Adrenal gland (tissue), 5 donors: ENCODE measurements around the gene HACD3.

ENCODE experiments used
- POLR2A ChIP-seq, 2 donors: fragments of 450-650 bp; IDR thresholded peaks; one replicate each; pipeline ENCODE4 v1.6.1; 2017; ENCODE audit warnings: antibody characterized with exemption in 2 of 2, mild to moderate bottlenecking in 2 of 2, moderate library complexity in 1 of 2
- TF ChIP-seq, protein P1 (sequence below), 6 experiments: fragments of 450-650 bp in 4 of 6; fragments of 200-600 bp in 2 of 6; sonication (generic) in 1 of 6; IDR thresholded peaks; 1 replicate in 5 of 6; 2 replicates in 1 of 6; pipeline versions ENCODE4 v1.5.1 to v1.8.0; 2016 to 2021; ENCODE audit warnings: antibody characterized with exemption in 6 of 6, mild to moderate bottlenecking in 2 of 6, moderate library complexity in 1 of 6
- donor health status: DM: no; HTN: no; CAD: no.

DNA sequence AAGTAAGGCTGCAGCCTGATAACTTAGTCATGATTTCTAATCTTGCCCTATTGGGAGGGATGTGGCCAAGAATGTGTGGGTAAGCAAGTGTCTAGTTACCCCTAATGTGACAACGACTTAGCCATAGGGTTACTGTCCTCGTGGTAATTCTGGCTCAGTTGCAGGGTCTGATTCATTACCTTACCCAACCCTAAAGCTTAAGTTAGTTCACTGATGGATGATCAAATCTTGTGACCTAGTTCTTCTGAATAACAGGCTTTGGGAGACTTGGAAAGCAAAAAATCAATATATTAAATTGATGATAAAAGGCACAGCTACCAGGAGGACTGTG lies 82.3 kb downstream of the HACD3 start:
- TF ChIP-seq, protein P1, sequence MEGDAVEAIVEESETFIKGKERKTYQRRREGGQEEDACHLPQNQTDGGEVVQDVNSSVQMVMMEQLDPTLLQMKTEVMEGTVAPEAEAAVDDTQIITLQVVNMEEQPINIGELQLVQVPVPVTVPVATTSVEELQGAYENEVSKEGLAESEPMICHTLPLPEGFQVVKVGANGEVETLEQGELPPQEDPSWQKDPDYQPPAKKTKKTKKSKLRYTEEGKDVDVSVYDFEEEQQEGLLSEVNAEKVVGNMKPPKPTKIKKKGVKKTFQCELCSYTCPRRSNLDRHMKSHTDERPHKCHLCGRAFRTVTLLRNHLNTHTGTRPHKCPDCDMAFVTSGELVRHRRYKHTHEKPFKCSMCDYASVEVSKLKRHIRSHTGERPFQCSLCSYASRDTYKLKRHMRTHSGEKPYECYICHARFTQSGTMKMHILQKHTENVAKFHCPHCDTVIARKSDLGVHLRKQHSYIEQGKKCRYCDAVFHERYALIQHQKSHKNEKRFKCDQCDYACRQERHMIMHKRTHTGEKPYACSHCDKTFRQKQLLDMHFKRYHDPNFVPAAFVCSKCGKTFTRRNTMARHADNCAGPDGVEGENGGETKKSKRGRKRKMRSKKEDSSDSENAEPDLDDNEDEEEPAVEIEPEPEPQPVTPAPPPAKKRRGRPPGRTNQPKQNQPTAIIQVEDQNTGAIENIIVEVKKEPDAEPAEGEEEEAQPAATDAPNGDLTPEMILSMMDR (IDR thresholded peaks at IDR 0.05) = no peak
- TF ChIP-seq POLR2A (IDR thresholded peaks at IDR 0.05) = no peak
